Endothelial cell of umbilical vein (primary cell): Measurements from ENCODE around the gene OPCML. TPM values are rescaled to one million over a fixed set of nuclear protein-coding genes. Genes with fewer than 3 reads are reported as not detected.
A peak's percentile ranks its signal among the peaks of the same experiment; 100 is the strongest.

Source experiments
- BruUV-seq: library from RNA; stranded (reverse); fragments of 400-500 nt; replicated peaks from 2 replicates; lab custom pipeline; 2021; lab: Mats Ljungman, UMichigan
- CTCF ChIA-PET: fragments of 300-600, 350-600 bp; sonication (Branson Sonifier 250); formaldehyde crosslinking; loops from one replicate; lab custom pipeline; 2021; ENCODE audit warnings: antibody characterized with exemption, inconsistent platforms; lab: Charles Lee
- POLR2A ChIA-PET: fragments of 300-600, 350-600 bp; sonication (Branson Sonifier 250); formaldehyde crosslinking; loops from one replicate; lab custom pipeline; 2021; ENCODE audit warnings: antibody characterized with exemption, inconsistent platforms; lab: Charles Lee
- DNase-seq: peaks from one replicate; pipeline ENCODE4 v3.0.0-alpha.2; 2011; ENCODE audit warnings: low read depth, low spot score
- FAIRE-seq: peaks from 2 replicates; lab custom pipeline; 2011; peaks lifted over from hg19 to GRCh38; lab: Jason Lieb, UNC
- H2AFZ ChIP-seq: 2 replicates; pipeline ENCODE4 v1.6.0; 2012; ENCODE audit warnings: low read depth, low read length, control low read depth, inconsistent platforms
- H3K27ac ChIP-seq: 2 replicates; pipeline ENCODE4 v1.5.1; 2011; ENCODE audit warnings: low read depth, mild to moderate bottlenecking, control low read depth, low read length, moderate library complexity; ENCODE audit not compliant: insufficient read depth
- H3K27me3 ChIP-seq, 2 experiments: 2 replicates each; pipeline versions ENCODE4 v1.6.0 to v1.6.1; 2011; ENCODE audit warnings: low read length in 2 of 2, mixed read lengths in 1 of 2; ENCODE audit not compliant: control insufficient read depth in 2 of 2, insufficient read depth in 2 of 2
- H3K36me3 ChIP-seq, 2 experiments: 2 replicates in 1 of 2; 3 replicates in 1 of 2; pipeline ENCODE4 v1.5.1; 2011; ENCODE audit warnings: low read length in 2 of 2, mild to moderate bottlenecking in 1 of 2, moderate library complexity in 1 of 2; ENCODE audit not compliant: control insufficient read depth in 2 of 2, insufficient read depth in 2 of 2; ENCODE audit errors: extremely low read depth in 1 of 2
- H3K4me1 ChIP-seq: 3 replicates; pipeline ENCODE4 v1.5.1; 2011; ENCODE audit warnings: mild to moderate bottlenecking, low read length; ENCODE audit not compliant: control insufficient read depth, insufficient read depth; ENCODE audit errors: extremely low read depth
- H3K4me2 ChIP-seq: 2 replicates; pipeline ENCODE4 v1.6.1; 2011; ENCODE audit warnings: low read length, control low read depth, mixed read lengths; ENCODE audit not compliant: insufficient read depth
- H3K4me3 ChIP-seq, 3 experiments: fragments of 200-600 bp in 1 of 3; sonication (generic), shearing (Covaris generic) in 1 of 3; replicated peaks in 1 of 3; 2 replicates each; pipeline ENCODE4 v1.5.1; 2011 to 2016; ENCODE audit warnings: control low read depth in 3 of 3, low read length in 3 of 3, mild to moderate bottlenecking in 2 of 3, inconsistent platforms in 1 of 3, low read depth in 1 of 3, moderate library complexity in 1 of 3; ENCODE audit not compliant: insufficient read depth in 1 of 3
- H3K79me2 ChIP-seq: 2 replicates; pipeline ENCODE4 v1.6.0; 2012; ENCODE audit warnings: low read length, inconsistent platforms; ENCODE audit not compliant: control insufficient read depth, insufficient read depth
- H3K9ac ChIP-seq: replicated peaks from 2 replicates; pipeline ENCODE3; 2011; ENCODE audit warnings: low read length, control low read depth; ENCODE audit not compliant: insufficient read depth; ENCODE audit errors: extremely low read depth
- H3K9me1 ChIP-seq: replicated peaks from 3 replicates; pipeline ENCODE4 v1.6.0; 2011; ENCODE audit warnings: mild to moderate bottlenecking, low read length; ENCODE audit not compliant: control insufficient read depth, insufficient read depth; ENCODE audit errors: extremely low read depth
- H3K9me3 ChIP-seq: replicated peaks from 2 replicates; pipeline ENCODE4 v1.5.1; 2012; ENCODE audit warnings: low read length, inconsistent platforms; ENCODE audit not compliant: control insufficient read depth, insufficient read depth
- H4K20me1 ChIP-seq: replicated peaks from 2 replicates; pipeline ENCODE3; 2011; ENCODE audit warnings: mild to moderate bottlenecking, low read length; ENCODE audit not compliant: control insufficient read depth, insufficient read depth; ENCODE audit errors: extremely low read depth
- EZH2 ChIP-seq: IDR thresholded peaks from 2 replicates; pipeline ENCODE4 v1.6.1; 2012; ENCODE audit warnings: borderline replicate concordance, low read depth, mild to moderate bottlenecking, moderate library complexity, low read length, inconsistent platforms; ENCODE audit not compliant: severe bottlenecking
- FOS ChIP-seq: IDR thresholded peaks from 2 replicates; pipeline ENCODE4 v1.6.1; 2011; ENCODE audit warnings: mild to moderate bottlenecking, low read length, moderate library complexity, borderline replicate concordance; ENCODE audit not compliant: insufficient read depth
- GATA2 ChIP-seq: IDR thresholded peaks from 2 replicates; pipeline ENCODE4 v1.7.0; 2011; ENCODE audit warnings: low read depth, mild to moderate bottlenecking, moderate library complexity, mixed read lengths, low read length; ENCODE audit not compliant: insufficient read length, insufficient read depth
- JUN ChIP-seq: IDR thresholded peaks from 2 replicates; pipeline ENCODE4 v1.6.1; 2011; ENCODE audit warnings: borderline replicate concordance, low read depth; ENCODE audit not compliant: insufficient read length, insufficient read depth
- MYC ChIP-seq: IDR thresholded peaks from one replicate; pipeline ENCODE4 v1.6.1; 2011; ENCODE audit warnings: mild to moderate bottlenecking, low read depth, low read length
- POLR2A ChIP-seq: IDR thresholded peaks from 2 replicates; pipeline ENCODE4 v1.6.1; 2012; ENCODE audit warnings: low read depth, mild to moderate bottlenecking, control low read depth, low read length
- POLR2AphosphoS5 ChIP-seq: IDR thresholded peaks from 2 replicates; pipeline ENCODE4 v1.6.1; 2012; ENCODE audit warnings: low read depth, mild to moderate bottlenecking, control low read depth, low read length, moderate library complexity; ENCODE audit not compliant: insufficient read depth
- dilution Hi-C: fragments of 300-500 bp; cut with MboI; formaldehyde crosslinking; loops from one replicate; pipeline ENCODE4 v1.15.0; 2019; ENCODE audit warnings: low sequenced_read_pairs; ENCODE audit not compliant: extremely low pct_ligation_motif_present
- intact Hi-C: fragments of 100-400 bp; cut with micrococcal nuclease; formaldehyde crosslinking; loops from one replicate; pipeline ENCODE4 v1.10.0; 2022
- polyA plus RNA-seq, 4 experiments: library from polyadenylated mRNA; depleted of rRNA in 3 of 4; stranded (reverse) in 3 of 4; unstranded in 1 of 4; fragments of >200 nt; gene quantifications; 2 replicates each; pipeline versions ENCODE4 v1.2.1 to v1.2.3, GENCODE V29; 2011 to 2012; ENCODE audit warnings: missing spikeins in 1 of 4
- total RNA-seq: library from RNA; stranded (reverse); gene quantifications from 2 replicates; pipeline ENCODE4 v1.2.3, GENCODE V29; 2021
- TF ChIP-seq, protein P1 (sequence below): IDR thresholded peaks from 2 replicates; pipeline ENCODE4 v1.6.1; 2011; ENCODE audit not compliant: insufficient read depth, insufficient read length
- TF ChIP-seq, protein P2 (sequence below), 2 donors: IDR thresholded peaks; 1 replicate in 1 of 2; 2 replicates in 1 of 2; pipeline ENCODE4 v1.5.1; 2011; ENCODE audit warnings: low read length in 2 of 2, mild to moderate bottlenecking in 2 of 2, moderate library complexity in 2 of 2, control low read depth in 1 of 2, inconsistent platforms in 1 of 2, low read depth in 1 of 2; ENCODE audit not compliant: insufficient read depth in 1 of 2; ENCODE audit errors: extremely low read depth in 1 of 2

OPCML gene
- total and polyA plus RNA-seq, 2 donors (not counting 3 experiments of a cell fraction or from before 2014, with no cell fraction given): not detected

DNA sequence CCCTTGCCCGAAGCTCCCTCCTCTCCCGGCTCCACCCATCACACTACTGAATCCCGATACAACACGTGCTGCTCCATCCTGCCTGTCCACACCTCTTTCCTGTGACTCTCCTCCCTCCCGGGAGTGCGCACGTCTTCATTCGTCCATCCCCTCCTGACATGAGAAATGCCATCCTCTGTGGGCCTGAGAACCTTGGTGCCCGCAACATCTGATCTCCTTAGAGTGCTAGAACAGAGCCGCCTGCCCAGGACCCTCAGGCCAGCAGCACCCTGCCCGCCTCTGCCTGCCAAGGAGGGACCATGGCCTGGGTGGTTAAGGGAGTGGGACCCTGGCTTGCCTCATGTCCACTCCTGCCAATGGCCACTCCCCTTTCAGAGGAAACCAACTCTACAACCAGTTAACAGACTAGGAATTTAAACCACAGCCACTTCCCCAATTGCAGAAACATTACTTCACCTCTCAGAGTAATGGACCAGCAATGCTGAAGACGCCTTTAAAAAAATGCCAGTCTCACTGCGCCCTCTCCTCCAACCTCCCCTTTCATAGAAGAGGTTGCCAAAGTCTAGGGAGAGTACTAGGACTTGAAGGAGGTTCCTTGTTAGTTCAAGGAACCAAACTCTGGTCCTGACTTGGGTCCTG lies 466.3 kb downstream of the OPCML start:
- no peak for DNase-seq
- BruUV-seq: no TSS peak

DNA sequence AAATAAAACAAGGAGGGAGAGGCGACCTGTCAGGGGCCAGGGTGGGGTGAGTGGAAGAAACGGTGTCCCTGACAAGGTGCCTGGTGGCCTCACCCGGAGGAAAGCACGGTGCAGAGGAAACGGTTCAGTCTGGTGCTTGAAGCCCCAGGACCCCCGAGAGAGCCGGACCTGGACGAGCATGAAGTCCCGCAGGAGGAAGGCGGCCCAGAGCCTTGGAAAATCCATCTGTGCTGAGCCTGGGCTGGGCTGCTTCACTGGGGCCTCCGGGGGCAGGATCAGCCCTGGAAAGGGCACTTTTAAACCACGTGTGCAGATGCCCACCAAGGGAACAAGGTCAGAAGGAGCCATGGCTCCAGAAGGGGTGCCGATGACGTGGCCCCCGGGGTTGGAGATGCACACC lies 467.3 kb downstream of the OPCML start:
- FAIRE-seq: no peak
- no peak for TF ChIP-seq POLR2AphosphoS5
- TF ChIP-seq, protein P1, sequence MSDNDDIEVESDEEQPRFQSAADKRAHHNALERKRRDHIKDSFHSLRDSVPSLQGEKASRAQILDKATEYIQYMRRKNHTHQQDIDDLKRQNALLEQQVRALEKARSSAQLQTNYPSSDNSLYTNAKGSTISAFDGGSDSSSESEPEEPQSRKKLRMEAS: no peak
- no peak for TF ChIP-seq FOS
- no peak for TF ChIP-seq JUN
- no peak for TF ChIP-seq EZH2
- TF ChIP-seq, protein P2, sequence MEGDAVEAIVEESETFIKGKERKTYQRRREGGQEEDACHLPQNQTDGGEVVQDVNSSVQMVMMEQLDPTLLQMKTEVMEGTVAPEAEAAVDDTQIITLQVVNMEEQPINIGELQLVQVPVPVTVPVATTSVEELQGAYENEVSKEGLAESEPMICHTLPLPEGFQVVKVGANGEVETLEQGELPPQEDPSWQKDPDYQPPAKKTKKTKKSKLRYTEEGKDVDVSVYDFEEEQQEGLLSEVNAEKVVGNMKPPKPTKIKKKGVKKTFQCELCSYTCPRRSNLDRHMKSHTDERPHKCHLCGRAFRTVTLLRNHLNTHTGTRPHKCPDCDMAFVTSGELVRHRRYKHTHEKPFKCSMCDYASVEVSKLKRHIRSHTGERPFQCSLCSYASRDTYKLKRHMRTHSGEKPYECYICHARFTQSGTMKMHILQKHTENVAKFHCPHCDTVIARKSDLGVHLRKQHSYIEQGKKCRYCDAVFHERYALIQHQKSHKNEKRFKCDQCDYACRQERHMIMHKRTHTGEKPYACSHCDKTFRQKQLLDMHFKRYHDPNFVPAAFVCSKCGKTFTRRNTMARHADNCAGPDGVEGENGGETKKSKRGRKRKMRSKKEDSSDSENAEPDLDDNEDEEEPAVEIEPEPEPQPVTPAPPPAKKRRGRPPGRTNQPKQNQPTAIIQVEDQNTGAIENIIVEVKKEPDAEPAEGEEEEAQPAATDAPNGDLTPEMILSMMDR (IDR thresholded peaks at IDR 0.05; ENCODE audit: extremely low read depth in 1 of 2, insufficient read depth in 1 of 2, low read depth in 1 of 2, low read length in 2 of 2): no peak
- TF ChIP-seq MYC: no peak
- no peak for TF ChIP-seq GATA2
- no peak for TF ChIP-seq POLR2A
- Histone ChIP-seq H3K9me1 (no peaks in the 10 kb centered on the region), H3K27ac (no peak overlapping the region), H3K27me3 (no peaks in the 10 kb centered on the region), H3K9me3 (no peaks in the 10 kb centered on the region), H2AFZ (peak overlapping the region; percentile 99), H3K4me1 (peaks cover 8% of the 10 kb centered on the region), H3K4me2 (peak overlapping the region; percentile 83), H3K79me2 (no peaks in the 10 kb centered on the region), H4K20me1 (no peaks in the 10 kb centered on the region), H3K36me3 (no peaks in the 10 kb centered on the region), H3K4me3 (peak overlapping the region in 1 of 3 experiments; percentile 64), H3K9ac (peak overlapping the region; percentile 61)
- ChIA-PET CTCF (interaction anchor here (0.6 to 2.0 kb wide), 11 partner anchors 14 to 1376 kb away, joined by 3 to 23 read pairs (median 9); no protein-coding TSS in a partner anchor), POLR2A (no interaction called here)
- DNase-seq: no peak
- intact Hi-C loops (loop anchor here (1.0 to 5.0 kb wide), 7 partner anchors 123 to 1374 kb away; no protein-coding TSS in a partner anchor), dilution Hi-C loops (no loop called here)
- no TSS peak for BruUV-seq

More for the DNA sequence above, 466.3 kb downstream of the OPCML start:
- ChIA-PET POLR2A (no interaction called here), CTCF (no interaction called here)
- intact Hi-C loops: loop anchor here (2.0 kb wide), 1 partner anchor 1317 kb away; no protein-coding TSS in a partner anchor
- Histone ChIP-seq H3K4me3 (no peak overlapping the region), H3K79me2 (no peaks in the 10 kb centered on the region), H3K9me1 (no peaks in the 10 kb centered on the region), H3K4me1 (peaks cover 8% of the 10 kb centered on the region), H3K27ac (no peak overlapping the region), H3K36me3 (no peaks in the 10 kb centered on the region), H2AFZ (no peak overlapping the region), H3K4me2 (no peak overlapping the region), H3K9ac (no peak overlapping the region), H3K27me3 (no peaks in the 10 kb centered on the region), H3K9me3 (no peaks in the 10 kb centered on the region), H4K20me1 (no peaks in the 10 kb centered on the region)
- FAIRE-seq: no peak
- dilution Hi-C loops: no loop called here
- TF ChIP-seq JUN: no peak
- no peak for TF ChIP-seq POLR2AphosphoS5
- TF ChIP-seq, protein P1: no peak
